IMR-90 (cell line): ENCODE results near the gene FAM209B. TPM values are rescaled to one million over a fixed set of nuclear protein-coding genes. Genes with fewer than 3 reads are reported as not detected.

Experiments used
- ATAC-seq: fragments of 200-7000 bp; cut with Tn5 transposase; 2 replicates; pipeline ENCODE4 v1.9.1; 2020; ENCODE audit warnings: low read depth, mild to moderate bottlenecking, moderate library complexity
- BruUV-seq: library from RNA; stranded (reverse); fragments of 400-500 nt; replicated peaks from 2 replicates; lab custom pipeline; 2021; lab: Mats Ljungman, UMichigan
- CTCF ChIA-PET: fragments of 300-600 bp; formaldehyde crosslinking; extraction: SDS; loops from one replicate; lab custom pipeline; 2021; ENCODE audit warnings: antibody characterized with exemption; lab: Yijun Ruan, JAX
- POLR2A ChIA-PET: fragments of 300-600 bp; sonication (Branson Sonifier 250); formaldehyde crosslinking; loops from one replicate; lab custom pipeline; 2022; ENCODE audit warnings: antibody characterized with exemption; ENCODE audit not compliant: unreplicated experiment; lab: Charles Lee
- DNase-seq: peaks from one replicate; pipeline ENCODE4 v3.0.0; 2013
- H2AFZ ChIP-seq: replicated peaks from 2 replicates; pipeline ENCODE3; 2013; ENCODE audit warnings: low read length, mild to moderate bottlenecking; ENCODE audit not compliant: poor library complexity
- H2AK5ac ChIP-seq: 2 replicates; pipeline ENCODE4 v1.6.1; 2013; ENCODE audit warnings: low read depth, low read length, inconsistent platforms
- H2AK9ac ChIP-seq: replicated peaks from 2 replicates; pipeline ENCODE3; 2013; ENCODE audit warnings: mild to moderate bottlenecking, low read depth, low read length, moderate library complexity; ENCODE audit not compliant: poor library complexity
- H2BK120ac ChIP-seq: 2 replicates; pipeline ENCODE4 v1.6.1; 2013; ENCODE audit warnings: low read depth, low read length, inconsistent platforms
- H2BK15ac ChIP-seq: 3 replicates; pipeline ENCODE4 v1.6.1; 2013; ENCODE audit warnings: low read depth, low read length, inconsistent platforms
- H2BK20ac ChIP-seq: 2 replicates; pipeline ENCODE4 v1.6.1; 2013; ENCODE audit warnings: low read depth, mild to moderate bottlenecking, inconsistent platforms, low read length, moderate library complexity
- H2BK5ac ChIP-seq: 2 replicates; pipeline ENCODE4 v1.6.1; 2013; ENCODE audit warnings: mild to moderate bottlenecking, low read depth, low read length, inconsistent platforms; ENCODE audit not compliant: poor library complexity, severe bottlenecking
- H3K14ac ChIP-seq: replicated peaks from 2 replicates; pipeline ENCODE4 v1.6.1; 2013; ENCODE audit warnings: low read depth, low read length, inconsistent platforms
- H3K18ac ChIP-seq: 2 replicates; pipeline ENCODE4 v1.6.1; 2013; ENCODE audit warnings: low read depth, low read length, control low read depth
- H3K23ac ChIP-seq: 2 replicates; pipeline ENCODE4 v1.6.1; 2013; ENCODE audit warnings: low read depth, low read length, inconsistent platforms
- H3K27ac ChIP-seq: 2 replicates; pipeline ENCODE4 v1.5.1; 2013; ENCODE audit warnings: mild to moderate bottlenecking, control low read depth, low read length; ENCODE audit not compliant: insufficient read depth
- H3K27me3 ChIP-seq: 2 replicates; pipeline ENCODE4 v1.6.1; 2013; ENCODE audit warnings: low read length; ENCODE audit not compliant: control insufficient read depth, insufficient read depth
- H3K36me3 ChIP-seq: 2 replicates; pipeline ENCODE4 v1.6.1; 2013; ENCODE audit warnings: low read length, mixed read lengths; ENCODE audit not compliant: control insufficient read depth, insufficient read depth
- H3K4ac ChIP-seq: 2 replicates; pipeline ENCODE4 v1.6.1; 2013; ENCODE audit warnings: low read depth, low read length, inconsistent platforms
- H3K4me1 ChIP-seq: 2 replicates; pipeline ENCODE4 v1.6.1; 2013; ENCODE audit warnings: low read length, mixed read lengths; ENCODE audit not compliant: control insufficient read depth, insufficient read depth
- H3K4me2 ChIP-seq: 2 replicates; pipeline ENCODE4 v1.6.1; 2013; ENCODE audit warnings: low read depth, mild to moderate bottlenecking, control low read depth, low read length, moderate library complexity
- H3K4me3 ChIP-seq: 2 replicates; pipeline ENCODE4 v1.5.1; 2013; ENCODE audit warnings: low read depth, mild to moderate bottlenecking, control low read depth, low read length, moderate library complexity; ENCODE audit not compliant: insufficient read depth
- H3K56ac ChIP-seq: 2 replicates; pipeline ENCODE4 v1.6.1; 2013; ENCODE audit warnings: low read length, inconsistent platforms; ENCODE audit not compliant: insufficient read depth; ENCODE audit errors: extremely low read depth
- H3K79me1 ChIP-seq, 2 experiments: 2 replicates each; pipeline ENCODE4 v1.6.1; 2013; ENCODE audit warnings: low read length in 2 of 2, inconsistent platforms in 1 of 2, low read depth in 1 of 2
- H3K9ac ChIP-seq: 2 replicates; pipeline ENCODE4 v1.6.1; 2013; ENCODE audit warnings: low read depth, low read length, control low read depth
- H3K9me1 ChIP-seq: 2 replicates; pipeline ENCODE4 v1.6.1; 2013; ENCODE audit warnings: low read length, inconsistent platforms; ENCODE audit not compliant: insufficient read depth
- H3K9me3 ChIP-seq: 2 replicates; pipeline ENCODE4 v1.6.1; 2013; ENCODE audit warnings: low read length; ENCODE audit not compliant: control insufficient read depth, insufficient read depth
- H4K20me1 ChIP-seq: 2 replicates; pipeline ENCODE4 v1.6.1; 2013; ENCODE audit warnings: low read length, inconsistent platforms; ENCODE audit not compliant: insufficient read depth
- H4K5ac ChIP-seq: 2 replicates; pipeline ENCODE4 v1.6.1; 2013; ENCODE audit warnings: mild to moderate bottlenecking, low read depth, low read length, control low read depth
- H4K8ac ChIP-seq, 2 experiments: 2 replicates each; pipeline ENCODE4 v1.6.1; 2013; ENCODE audit warnings: low read depth in 2 of 2, low read length in 2 of 2, control low read depth in 1 of 2, inconsistent platforms in 1 of 2
- H4K91ac ChIP-seq: 2 replicates; pipeline ENCODE4 v1.6.1; 2013; ENCODE audit warnings: low read depth, low read length, inconsistent platforms; ENCODE audit not compliant: insufficient read depth
- CEBPB ChIP-seq: IDR thresholded peaks from 2 replicates; pipeline ENCODE4 v1.6.1; 2012; ENCODE audit warnings: low read depth, low read length, improper control_type of control experiment
- RFX5 ChIP-seq: IDR thresholded peaks from 2 replicates; pipeline ENCODE4 v1.8.0; 2012; ENCODE audit warnings: low read depth, mild to moderate bottlenecking, low read length, moderate library complexity
- WGBS, 2 experiments: methylation state at CpG; one replicate each; pipeline versions ENCODE4 v1.1.5 to v1.1.7; 2013; ENCODE audit warnings: missing lambda C conversion rate in 2 of 2; ENCODE audit not compliant: insufficient read length in 1 of 2; ENCODE audit errors: extremely low coverage in 2 of 2; 5-methylcytosine and 5-hydroxymethylcytosine counted together
- dilution Hi-C: fragments of 300-500 bp; cut with HindIII; formaldehyde crosslinking; loops from one replicate; pipeline ENCODE4 v1.14.3; 2018; ENCODE audit warnings: low sequenced_read_pairs; ENCODE audit not compliant: unreplicated experiment
- in situ Hi-C: fragments of 300-500 bp; cut with MboI; formaldehyde crosslinking; loops from 3 replicates; pipeline ENCODE4 v1.14.3; 2019; ENCODE audit warnings: low sequenced_read_pairs, inconsistent platforms, mixed read lengths
- intact Hi-C: fragments of 100-400 bp; cut with micrococcal nuclease; formaldehyde crosslinking; loops from 2 replicates; pipeline ENCODE4 v1.10.0; 2022
- polyA plus RNA-seq, 3 experiments: library from polyadenylated mRNA; depleted of rRNA; stranded (reverse); fragments of >200 nt; gene quantifications; 2 replicates each; pipeline ENCODE4 v1.2.3, GENCODE V29; 2012; ENCODE audit warnings: low replicate concordance in 1 of 3
- total RNA-seq: library from RNA; depleted of rRNA; stranded (reverse); fragments of >200 nt; gene quantifications from 2 replicates; pipeline ENCODE4 v1.2.3, GENCODE V29; 2012

FAM209B gene
- total and polyA plus RNA-seq, 2 of the 4 experiments (the other 2 are of a cell fraction), result 0.24 TPM; not detected in 1

DNA sequence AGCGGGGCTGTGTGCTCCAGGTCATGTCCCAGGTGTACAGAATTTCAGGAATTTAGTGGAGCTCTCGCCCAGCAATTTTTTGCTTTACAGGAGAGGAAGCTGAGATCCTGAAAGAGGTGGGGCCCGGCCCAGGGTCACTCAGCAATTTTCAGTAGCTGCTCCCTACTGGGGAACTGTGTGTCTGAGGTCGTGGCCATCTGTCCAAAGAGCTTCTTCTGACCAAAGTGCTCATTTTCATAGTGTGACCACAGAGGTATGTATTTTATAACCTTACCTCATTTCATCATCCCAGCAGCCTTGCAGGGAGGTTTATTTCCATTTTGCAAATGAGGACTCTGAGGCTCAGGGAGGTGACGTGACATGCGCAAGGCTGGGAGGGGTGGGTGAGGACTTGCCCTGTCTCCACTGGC is 46.3 kb downstream of the FAM209B start:
- Histone ChIP-seq H2AK9ac (no peak overlapping the region), H3K4ac (no peak overlapping the region), H2BK5ac (no peak overlapping the region), H3K23ac (no peak overlapping the region), H4K91ac (no peak overlapping the region), H4K5ac (no peak overlapping the region), H3K36me3 (no peaks in the 10 kb centered on the region), H2BK120ac (no peak overlapping the region), H3K4me1 (no peaks in the 10 kb centered on the region), H3K4me2 (no peak overlapping the region), H2BK20ac (no peak overlapping the region), H3K4me3 (no peak overlapping the region), H2AK5ac (no peak overlapping the region), H2BK15ac (no peak overlapping the region), H3K56ac (no peak overlapping the region), H3K9me1 (no peaks in the 10 kb centered on the region), H3K27ac (no peak overlapping the region), H3K18ac (no peak overlapping the region), H4K8ac (no peak overlapping the region), H3K9ac (no peak overlapping the region), H4K20me1 (no peaks in the 10 kb centered on the region), H3K9me3 (no peaks in the 10 kb centered on the region), H3K27me3 (peaks cover 12% of the 10 kb centered on the region), H3K14ac (no peak overlapping the region), H2AFZ (no peak overlapping the region), H3K79me1 (no peaks in the 10 kb centered on the region)
- in situ Hi-C loops (no loop called here), dilution Hi-C loops (no loop called here), intact Hi-C loops (loop anchor here (5.0 kb wide), 1 partner anchor 332 kb away; the partner anchor contains the start of gene MC3R)
- TF ChIP-seq RFX5 (no peak), CEBPB (no peak)
- BruUV-seq, result no TSS peak
- no peak for ATAC-seq
- 21% methylated on average over 2 of the region's 6 CpGs; no CpG with 5 or more reads in 1 of the 2 experiments for WGBS, 2 experiments
- ChIA-PET POLR2A (no interaction called here), CTCF (interaction anchor here (3.6 kb wide), 1 partner anchor 29 kb away, joined by 16 read pairs; no protein-coding TSS in a partner anchor)
- no peak for DNase-seq
